Measurements from ENCODE around the gene ANXA8.
"Not testable (repeated sequence)": the region's sequence is repeated elsewhere in the genome, so short reads cannot be mapped to it uniquely, and the experiment has no call there.

- not testable (repeated sequence) for TF ChIP-seq CTCF (conservative IDR thresholded peaks at IDR 0.05 in 1 of 2, IDR thresholded peaks at IDR 0.05 in 1 of 2; ENCODE audit: low read depth in 1 of 2, low read length in 2 of 2); EZH2 (IDR thresholded peaks at IDR 0.05; ENCODE audit: low read length, missing control alignments)
Observed at GRCh38 chr10:47485943-47486342, 2.0 kb upstream of the ANXA8 start.
